Effector memory CD8-positive, alpha-beta T cell (primary cell): Measurements from ENCODE around the gene SASH3.

ENCODE experiments used
- ATAC-seq: fragments of 150-1000 bp; cut with Tn5 transposase; replicated peaks from 2 replicates; pipeline ENCODE4 v1.10.0; 2021; ENCODE audit warnings: mild to moderate bottlenecking, moderate library complexity
- DNase-seq, 3 experiments: peaks; one replicate each; pipeline ENCODE4 v3.0.0; 2021
- H3K27ac Mint-ChIP-seq, 2 donors: one replicate each; pipeline ENCODE4 v1.8.0; 2022; ENCODE audit warnings: mild to moderate bottlenecking in 2 of 2, mixed read lengths in 2 of 2, moderate library complexity in 2 of 2
- H3K27me3 Mint-ChIP-seq, 2 donors: one replicate each; pipeline ENCODE4 v1.8.0; 2022; ENCODE audit warnings: mixed read lengths in 2 of 2
- H3K36me3 Mint-ChIP-seq: one replicate; pipeline ENCODE4 v1.8.0; 2022; ENCODE audit warnings: mild to moderate bottlenecking, moderate library complexity, mixed read lengths; ENCODE audit not compliant: insufficient read depth
- H3K4me1 Mint-ChIP-seq, 2 donors: one replicate each; pipeline ENCODE4 v1.8.0; 2022; ENCODE audit warnings: low read depth in 2 of 2, mixed read lengths in 2 of 2
- H3K4me3 Mint-ChIP-seq, 2 donors: one replicate each; pipeline ENCODE4 v1.8.0; 2022; ENCODE audit warnings: mild to moderate bottlenecking in 2 of 2, mixed read lengths in 2 of 2, moderate library complexity in 2 of 2
- H3K9me3 Mint-ChIP-seq, 2 donors: one replicate each; pipeline ENCODE4 v1.8.0; 2022; ENCODE audit warnings: mixed read lengths in 2 of 2

SASH3 gene

DNA sequence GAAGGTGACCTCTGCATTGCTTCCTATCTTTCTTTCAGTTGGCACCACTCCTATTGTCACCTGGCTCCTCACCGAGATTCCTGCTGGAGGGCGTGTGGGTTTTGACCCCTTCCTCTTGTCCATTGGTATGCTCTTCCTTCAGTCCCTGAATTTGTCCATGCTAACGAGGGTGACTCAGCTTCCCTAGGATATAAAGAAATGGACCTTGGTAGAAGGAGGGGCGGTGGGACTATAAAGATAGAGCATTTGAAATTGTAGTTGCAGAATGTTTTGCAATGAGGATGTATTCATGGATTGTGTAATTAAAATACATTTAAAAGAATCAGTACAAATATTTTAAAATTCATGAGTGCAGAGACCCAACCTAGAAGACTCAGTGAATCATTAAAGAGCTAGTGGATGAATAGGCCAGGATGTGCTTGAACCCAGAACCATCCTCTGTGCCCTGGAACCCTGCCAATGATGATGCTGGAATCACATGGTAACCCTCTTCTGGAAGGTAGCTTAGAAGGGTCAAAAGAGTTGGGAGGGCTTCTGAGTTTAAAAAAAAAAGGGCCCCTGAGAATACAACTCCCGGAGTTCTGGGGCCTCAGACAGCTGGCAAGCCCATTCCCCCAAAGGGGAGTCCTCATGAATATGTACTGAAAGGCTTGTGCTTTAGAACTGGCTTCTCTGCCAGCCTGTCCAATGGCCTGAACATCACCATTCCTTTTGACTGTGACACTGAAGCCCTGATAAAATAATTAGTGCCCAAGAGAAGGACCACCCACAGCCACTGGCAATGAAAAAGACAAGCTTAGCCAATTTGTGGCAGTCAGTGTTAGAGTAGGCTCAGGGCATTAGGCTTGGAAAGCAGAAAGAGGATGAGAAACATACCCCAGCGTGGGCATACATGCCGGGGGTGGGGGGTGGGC, 32.9 kb upstream of the SASH3 start:
- H3K36me3 Mint-ChIP-seq: peaks cover 4% of the 10 kb centered on the region
- DNase-seq: no peak
- no peaks in the 10 kb centered on the region for H3K9me3 Mint-ChIP-seq
- no peak overlapping the region for H3K4me3 Mint-ChIP-seq
- H3K27me3 Mint-ChIP-seq: no peaks in the 10 kb centered on the region
- H3K4me1 Mint-ChIP-seq: peaks cover 23 to 29% of the 10 kb centered on the region in 2 donors
- no peak for ATAC-seq
- H3K27ac Mint-ChIP-seq: no peak overlapping the region

DNA sequence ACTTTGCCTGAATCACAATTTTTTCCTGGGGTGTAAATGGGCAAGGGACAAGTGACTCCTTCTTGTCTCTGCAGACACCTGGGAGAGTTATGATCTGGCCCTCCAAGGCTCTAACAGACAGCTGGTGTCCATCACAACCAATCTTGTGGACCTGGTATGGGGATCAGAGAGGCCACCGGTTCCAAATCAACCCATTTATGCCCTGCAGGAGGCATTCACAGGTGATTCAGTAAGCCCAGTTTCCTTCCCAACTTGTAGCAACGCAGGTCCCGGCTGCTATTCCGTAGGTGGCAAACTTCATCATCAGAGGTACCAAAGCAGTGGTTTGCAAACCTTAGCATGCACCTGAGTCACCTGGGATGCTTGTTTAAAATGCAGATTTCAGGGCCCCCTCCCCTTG, 32.2 kb upstream of the SASH3 start:
- H3K36me3 Mint-ChIP-seq: peaks cover 4% of the 10 kb centered on the region
- ATAC-seq: no peak
- no peak for DNase-seq
- no peaks in the 10 kb centered on the region for H3K27me3 Mint-ChIP-seq
- H3K4me1 Mint-ChIP-seq: peaks cover 23 to 29% of the 10 kb centered on the region in 2 donors
- H3K9me3 Mint-ChIP-seq: no peaks in the 10 kb centered on the region
- no peak overlapping the region for H3K27ac Mint-ChIP-seq
- H3K4me3 Mint-ChIP-seq: no peak overlapping the region

DNA sequence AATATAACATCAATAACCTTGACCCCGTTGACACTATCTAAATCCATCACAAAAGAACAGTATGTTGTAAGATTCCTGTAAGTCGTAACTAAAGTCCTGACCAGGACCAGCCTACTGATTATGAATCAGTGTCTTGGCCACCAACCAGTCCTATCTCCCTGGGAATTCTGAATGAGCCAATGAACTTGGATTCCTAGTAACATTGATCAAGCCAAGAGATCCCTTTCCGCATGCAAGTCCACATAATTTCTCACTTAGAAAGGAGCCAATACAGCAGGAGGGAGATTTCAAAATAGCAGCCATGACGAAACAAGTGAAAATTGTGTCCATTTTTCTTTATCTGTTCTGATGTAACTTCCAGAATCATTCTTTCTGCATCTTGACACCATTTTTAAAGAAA, 31.4 kb upstream of the SASH3 start:
- peaks cover 21 to 25% of the 10 kb centered on the region in 2 donors for H3K4me1 Mint-ChIP-seq
- H3K27me3 Mint-ChIP-seq: no peaks in the 10 kb centered on the region
- no peak overlapping the region for H3K4me3 Mint-ChIP-seq
- no peak overlapping the region for H3K27ac Mint-ChIP-seq
- peaks cover 4% of the 10 kb centered on the region for H3K36me3 Mint-ChIP-seq
- DNase-seq (no peak), ATAC-seq (no peak)
- no peaks in the 10 kb centered on the region for H3K9me3 Mint-ChIP-seq

DNA sequence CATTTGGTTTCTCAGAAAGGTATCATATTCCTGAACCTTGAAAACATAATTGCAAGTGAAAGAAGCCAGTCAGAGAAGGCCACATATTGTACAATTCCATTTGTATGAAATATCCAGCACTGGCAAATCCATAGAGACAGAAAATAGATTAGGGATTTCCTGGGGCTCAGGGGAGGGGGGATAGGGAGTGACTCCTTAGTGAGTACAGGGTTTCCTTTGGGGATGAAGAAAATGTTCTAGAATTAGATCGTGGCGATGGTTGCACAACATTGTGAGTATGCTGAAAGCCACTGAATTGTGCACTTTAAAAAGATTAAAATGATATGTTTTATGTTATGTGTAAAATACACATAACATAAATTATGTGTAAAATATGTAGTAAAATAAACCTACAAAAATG, 30.7 kb upstream of the SASH3 start:
- DNase-seq: no peak
- H3K27ac Mint-ChIP-seq: no peak overlapping the region
- peaks cover 4% of the 10 kb centered on the region for H3K36me3 Mint-ChIP-seq
- H3K9me3 Mint-ChIP-seq: no peaks in the 10 kb centered on the region
- H3K27me3 Mint-ChIP-seq: no peaks in the 10 kb centered on the region
- ATAC-seq: no peak
- H3K4me3 Mint-ChIP-seq: no peak overlapping the region
- peaks cover 16 to 20% of the 10 kb centered on the region in 2 donors for H3K4me1 Mint-ChIP-seq

DNA sequence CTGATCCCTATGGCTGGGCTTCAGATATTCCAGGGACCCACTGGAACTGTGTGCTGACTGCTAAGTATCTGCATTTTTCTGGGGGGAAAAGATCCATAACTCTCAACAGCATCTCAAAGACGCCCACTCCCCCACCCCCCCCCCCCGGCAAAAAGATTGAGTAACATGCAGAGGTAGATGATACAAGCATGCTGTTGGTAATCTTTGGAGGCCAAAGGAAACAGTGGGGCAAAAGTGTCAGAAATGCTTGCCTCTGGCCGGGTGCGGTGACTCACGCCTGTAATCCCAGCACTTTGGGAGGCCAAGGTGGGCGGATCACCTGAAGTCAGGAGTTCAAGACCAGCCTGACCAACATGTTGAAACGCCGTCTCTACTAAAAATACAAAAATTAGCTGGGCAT, 28.8 kb upstream of the SASH3 start:
- ATAC-seq: no peak
- Mint-ChIP-seq H3K27ac (no peak overlapping the region), H3K4me1 (peaks cover 14 to 23% of the 10 kb centered on the region in 2 donors), H3K9me3 (no peaks in the 10 kb centered on the region), H3K27me3 (no peaks in the 10 kb centered on the region), H3K36me3 (peaks cover 8% of the 10 kb centered on the region), H3K4me3 (no peak overlapping the region)
- no peak for DNase-seq

DNA sequence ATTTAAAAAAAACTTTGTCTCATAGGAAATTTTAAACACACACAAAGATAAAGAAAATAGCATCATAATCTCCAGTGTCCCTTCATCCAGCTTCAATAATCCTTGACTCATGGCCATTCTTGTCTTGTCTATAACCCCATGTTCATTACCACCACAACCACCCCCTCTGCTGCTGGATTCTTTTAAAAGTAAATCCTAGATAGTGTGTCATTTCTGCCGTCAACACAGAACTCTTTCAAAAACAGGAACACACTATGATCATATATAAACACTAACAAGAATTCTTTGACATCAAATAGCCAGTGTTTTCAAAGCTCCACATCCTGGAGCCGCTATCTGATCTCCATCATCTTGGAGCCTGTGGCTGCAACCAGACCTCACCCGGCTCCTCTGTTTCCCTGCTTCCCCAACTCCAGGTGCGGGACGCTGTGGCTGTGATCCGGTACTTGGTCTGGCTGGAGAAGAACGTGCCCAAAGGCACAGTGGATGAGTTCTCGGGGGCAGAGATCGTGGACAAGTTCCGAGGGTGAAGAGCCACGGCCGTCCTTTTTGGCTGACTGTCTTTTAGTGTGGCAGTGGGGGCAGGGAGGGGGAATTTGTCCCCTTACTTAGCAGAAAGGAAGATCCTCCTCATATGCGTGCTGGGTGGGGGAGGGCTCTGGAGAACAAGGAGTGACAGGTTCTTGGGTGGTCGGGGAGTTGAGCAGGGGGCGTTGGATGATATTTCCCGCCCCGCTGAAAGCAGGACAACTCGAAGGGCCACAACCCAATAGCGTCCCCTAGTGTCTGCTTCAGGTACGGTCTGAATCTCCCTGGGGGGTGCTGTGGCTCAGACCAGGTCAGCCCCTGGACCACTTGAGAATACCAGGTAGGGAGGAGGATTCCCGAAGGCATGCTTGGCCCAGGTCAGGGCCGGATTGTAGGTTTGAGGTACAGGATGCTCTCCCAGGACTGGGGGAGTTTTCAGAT, 25.4 kb upstream of the SASH3 start:
- DNase-seq (no peak), ATAC-seq (no peak)
- peaks cover 8% of the 10 kb centered on the region for H3K36me3 Mint-ChIP-seq
- H3K4me3 Mint-ChIP-seq: peak overlapping the region; percentile 52 to 58
- no peaks in the 10 kb centered on the region for H3K9me3 Mint-ChIP-seq
- H3K27me3 Mint-ChIP-seq: no peaks in the 10 kb centered on the region
- H3K27ac Mint-ChIP-seq: peak overlapping the region; percentile 53 to 82
- H3K4me1 Mint-ChIP-seq: peaks cover 31 to 46% of the 10 kb centered on the region in 2 donors

DNA sequence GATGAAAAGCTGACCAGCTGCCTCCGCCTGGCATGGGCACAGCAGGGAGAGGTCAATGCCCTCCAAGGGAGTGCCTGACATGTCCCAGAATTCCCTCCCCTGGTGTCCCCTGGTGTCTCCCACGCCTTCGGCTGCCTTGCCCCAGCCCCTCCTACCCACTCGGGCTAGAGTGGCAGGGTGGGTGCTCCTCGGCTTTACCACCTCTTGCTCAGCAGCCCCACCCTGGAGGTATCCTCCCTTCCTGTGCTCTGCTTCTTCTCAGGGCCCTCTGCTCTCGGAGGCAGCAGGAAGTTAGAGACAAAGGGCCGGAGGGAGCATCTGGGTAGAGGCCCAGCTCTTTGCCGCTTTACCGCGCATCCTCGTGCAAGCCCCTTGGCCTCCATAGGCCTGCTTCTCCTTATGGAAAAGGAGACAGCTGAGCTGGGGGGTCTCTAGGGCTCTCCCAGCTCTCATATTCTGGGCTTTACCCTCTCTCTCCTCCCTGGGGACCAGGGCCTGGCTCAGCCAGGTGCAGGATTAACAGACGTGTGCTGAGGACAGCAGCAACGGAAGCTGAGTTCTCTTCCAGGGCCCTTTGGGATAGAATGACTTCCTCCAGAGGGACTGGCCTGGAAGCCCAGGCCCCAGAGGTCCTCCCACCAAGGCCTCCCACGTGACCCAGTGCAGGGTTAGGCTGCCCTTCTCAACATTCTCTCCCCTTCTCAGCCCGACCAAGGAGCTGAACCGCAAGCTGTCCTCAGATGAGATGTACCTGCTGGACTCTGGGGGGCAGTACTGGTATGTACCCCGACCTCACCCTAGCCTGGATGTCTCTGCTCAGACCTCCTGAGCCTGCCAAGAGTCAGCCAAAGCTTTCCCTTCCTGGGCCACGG, 23.7 kb upstream of the SASH3 start:
- peak; percentile 40 for ATAC-seq
- H3K27ac Mint-ChIP-seq: peak overlapping the region; percentile 81 to 87
- no peaks in the 10 kb centered on the region for H3K27me3 Mint-ChIP-seq
- peaks cover 7% of the 10 kb centered on the region for H3K36me3 Mint-ChIP-seq
- peak overlapping the region; percentile 78 to 86 for H3K4me3 Mint-ChIP-seq
- DNase-seq: no peak
- H3K9me3 Mint-ChIP-seq: no peaks in the 10 kb centered on the region
- peaks cover 45 to 57% of the 10 kb centered on the region in 2 donors for H3K4me1 Mint-ChIP-seq

DNA sequence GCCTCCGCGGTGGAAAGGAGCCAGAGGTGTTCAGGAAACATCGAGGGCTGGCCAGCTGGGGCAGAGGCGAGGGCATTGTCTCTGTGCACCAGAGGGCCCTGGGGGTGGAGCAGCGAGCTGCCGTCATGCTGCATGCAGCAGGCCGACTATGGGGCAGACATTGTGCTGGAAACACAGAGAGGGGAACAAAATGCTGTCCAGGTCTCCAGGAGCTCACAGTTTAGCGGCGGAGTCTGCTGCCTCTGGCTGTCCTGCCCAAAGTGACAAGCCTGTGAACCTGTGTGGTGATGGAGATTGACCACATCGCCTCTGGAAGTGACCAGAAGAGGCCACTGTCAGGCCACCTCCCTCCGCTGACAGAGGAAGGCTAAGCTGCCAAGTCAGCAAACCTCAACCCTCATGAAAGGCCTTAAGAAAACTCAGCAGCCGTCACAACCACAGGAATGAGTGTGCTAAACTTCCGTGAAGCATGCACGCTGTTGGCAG, 20.1 kb upstream of the SASH3 start:
- H3K27ac Mint-ChIP-seq: peak overlapping the region; percentile 81 to 91
- H3K4me1 Mint-ChIP-seq: peaks cover 39 to 56% of the 10 kb centered on the region in 2 donors
- H3K9me3 Mint-ChIP-seq: no peaks in the 10 kb centered on the region
- peak overlapping the region; percentile 67 to 71 for H3K4me3 Mint-ChIP-seq
- DNase-seq (peak; percentile 37 to 41 (median 41)), ATAC-seq (peak; percentile 77)
- H3K27me3 Mint-ChIP-seq: no peaks in the 10 kb centered on the region
- peaks cover 4% of the 10 kb centered on the region for H3K36me3 Mint-ChIP-seq

DNA sequence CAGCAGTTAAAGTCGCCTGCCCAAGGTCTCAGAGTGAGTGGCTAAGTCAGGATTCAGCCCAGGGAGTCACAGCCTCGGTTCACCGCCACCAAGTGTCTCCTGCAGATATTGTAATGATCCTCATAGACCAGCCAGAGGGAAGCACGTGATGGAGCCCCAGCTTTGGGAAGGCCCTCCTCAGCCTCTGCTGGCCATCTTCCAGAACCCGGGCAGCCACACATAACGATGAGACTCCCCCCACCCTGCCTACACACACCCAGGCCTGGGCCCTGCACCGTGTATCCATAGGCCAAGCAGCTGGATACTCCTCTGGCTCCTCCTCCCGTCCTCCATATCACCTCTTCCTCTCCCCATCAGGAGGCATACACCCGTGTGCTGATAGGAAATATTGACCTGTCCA, 19.6 kb upstream of the SASH3 start:
- H3K27ac Mint-ChIP-seq: peak overlapping the region; percentile 81 to 91
- H3K27me3 Mint-ChIP-seq: no peaks in the 10 kb centered on the region
- no peak for DNase-seq
- no peaks in the 10 kb centered on the region for H3K9me3 Mint-ChIP-seq
- peaks cover 34 to 52% of the 10 kb centered on the region in 2 donors for H3K4me1 Mint-ChIP-seq
- peak overlapping the region; percentile 67 to 71 for H3K4me3 Mint-ChIP-seq
- ATAC-seq: no peak
- H3K36me3 Mint-ChIP-seq: peaks cover 4% of the 10 kb centered on the region

DNA sequence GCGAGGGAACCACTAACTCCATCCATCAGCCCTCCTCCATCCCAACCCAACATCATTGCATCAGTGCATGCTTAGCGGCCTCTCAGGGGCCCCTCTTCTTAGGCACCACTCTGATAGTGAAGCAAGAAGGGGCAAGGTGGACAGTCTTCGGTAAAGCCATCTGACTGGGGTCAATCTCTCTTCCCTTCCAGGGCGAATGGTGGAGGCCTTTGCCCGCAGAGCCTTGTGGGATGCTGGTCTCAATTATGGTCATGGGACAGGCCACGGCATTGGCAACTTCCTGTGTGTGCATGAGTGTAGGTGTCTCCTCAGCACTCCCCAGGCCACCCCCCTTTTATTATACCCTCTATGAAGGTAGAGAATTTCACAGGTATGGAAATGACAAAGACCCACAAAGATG, 18.8 kb upstream of the SASH3 start:
- ATAC-seq: no peak
- Mint-ChIP-seq H3K4me1 (peaks cover 33 to 44% of the 10 kb centered on the region in 2 donors), H3K27me3 (no peaks in the 10 kb centered on the region), H3K4me3 (no peak overlapping the region), H3K36me3 (peaks cover under 1% of the 10 kb centered on the region), H3K9me3 (no peaks in the 10 kb centered on the region), H3K27ac (peak overlapping the region in 1 of 2 donors; percentile 91)
- no peak for DNase-seq

DNA sequence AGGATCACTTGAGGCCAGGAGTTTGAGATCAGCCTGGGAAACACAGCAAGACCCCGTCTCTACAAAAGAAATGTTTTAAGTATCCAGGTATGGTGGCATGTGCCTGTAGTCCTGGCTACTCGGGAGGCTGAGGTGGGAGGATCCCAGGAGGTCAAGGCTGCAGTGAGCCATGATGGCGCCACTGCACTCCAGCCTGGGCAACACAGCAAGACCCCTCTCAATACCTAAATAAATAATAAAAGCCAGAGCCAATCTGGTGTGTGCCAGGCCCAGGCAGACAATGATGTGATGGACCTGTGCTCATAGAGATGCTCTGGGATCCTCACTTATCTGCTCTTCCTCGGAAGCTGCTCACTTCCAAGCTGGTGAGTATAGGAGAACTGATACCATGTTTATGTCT, 18.2 kb upstream of the SASH3 start:
- Mint-ChIP-seq H3K4me3 (no peak overlapping the region), H3K4me1 (peaks cover 30 to 39% of the 10 kb centered on the region in 2 donors), H3K27ac (peak overlapping the region; percentile 49 to 91), H3K36me3 (no peaks in the 10 kb centered on the region), H3K9me3 (no peaks in the 10 kb centered on the region), H3K27me3 (no peaks in the 10 kb centered on the region)
- DNase-seq (no peak), ATAC-seq (no peak)

DNA sequence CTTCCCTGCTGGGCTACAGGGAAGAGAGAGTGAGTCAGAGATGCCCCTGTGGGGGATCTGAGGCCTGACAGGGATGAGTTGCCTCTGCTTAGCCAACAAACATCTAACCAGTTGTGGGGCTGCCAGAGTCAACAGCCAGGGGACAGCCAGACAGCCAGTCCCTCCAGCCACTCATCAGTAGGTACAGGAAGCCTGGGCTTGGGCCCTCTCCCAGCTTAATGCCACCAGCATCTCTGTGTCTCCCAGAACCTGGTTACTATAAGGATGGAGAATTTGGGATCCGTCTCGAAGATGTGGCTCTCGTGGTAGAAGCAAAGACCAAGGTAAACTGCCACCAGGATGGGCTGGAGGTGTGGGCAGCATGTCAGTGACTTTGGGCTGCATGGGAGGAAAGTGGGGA, 17.3 kb upstream of the SASH3 start:
- peaks cover 30 to 39% of the 10 kb centered on the region in 2 donors for H3K4me1 Mint-ChIP-seq
- peak overlapping the region in 1 of 2 donors; percentile 49 for H3K27ac Mint-ChIP-seq
- H3K27me3 Mint-ChIP-seq: no peaks in the 10 kb centered on the region
- no peaks in the 10 kb centered on the region for H3K9me3 Mint-ChIP-seq
- DNase-seq: no peak
- no peak for ATAC-seq
- H3K4me3 Mint-ChIP-seq: no peak overlapping the region
- H3K36me3 Mint-ChIP-seq: no peaks in the 10 kb centered on the region
